Epithelial cell of esophagus (primary cell): ENCODE measurements around the gene ALG5.

ENCODE experiments used
- DNase-seq: peaks from one replicate; pipeline ENCODE4 v3.0.0; 2010; ENCODE audit warnings: low read depth
- H3K4me3 ChIP-seq: 2 replicates; pipeline ENCODE4 v1.5.1; 2011; ENCODE audit warnings: mild to moderate bottlenecking, low read length, control low read depth
- TF ChIP-seq, protein P1 (sequence below): IDR thresholded peaks from 2 replicates; pipeline ENCODE4 v1.5.1; 2011; ENCODE audit warnings: low read depth, mild to moderate bottlenecking, low read length, control low read depth, inconsistent platforms; ENCODE audit not compliant: insufficient read depth; ENCODE audit errors: missing control alignments

ALG5 gene

DNA sequence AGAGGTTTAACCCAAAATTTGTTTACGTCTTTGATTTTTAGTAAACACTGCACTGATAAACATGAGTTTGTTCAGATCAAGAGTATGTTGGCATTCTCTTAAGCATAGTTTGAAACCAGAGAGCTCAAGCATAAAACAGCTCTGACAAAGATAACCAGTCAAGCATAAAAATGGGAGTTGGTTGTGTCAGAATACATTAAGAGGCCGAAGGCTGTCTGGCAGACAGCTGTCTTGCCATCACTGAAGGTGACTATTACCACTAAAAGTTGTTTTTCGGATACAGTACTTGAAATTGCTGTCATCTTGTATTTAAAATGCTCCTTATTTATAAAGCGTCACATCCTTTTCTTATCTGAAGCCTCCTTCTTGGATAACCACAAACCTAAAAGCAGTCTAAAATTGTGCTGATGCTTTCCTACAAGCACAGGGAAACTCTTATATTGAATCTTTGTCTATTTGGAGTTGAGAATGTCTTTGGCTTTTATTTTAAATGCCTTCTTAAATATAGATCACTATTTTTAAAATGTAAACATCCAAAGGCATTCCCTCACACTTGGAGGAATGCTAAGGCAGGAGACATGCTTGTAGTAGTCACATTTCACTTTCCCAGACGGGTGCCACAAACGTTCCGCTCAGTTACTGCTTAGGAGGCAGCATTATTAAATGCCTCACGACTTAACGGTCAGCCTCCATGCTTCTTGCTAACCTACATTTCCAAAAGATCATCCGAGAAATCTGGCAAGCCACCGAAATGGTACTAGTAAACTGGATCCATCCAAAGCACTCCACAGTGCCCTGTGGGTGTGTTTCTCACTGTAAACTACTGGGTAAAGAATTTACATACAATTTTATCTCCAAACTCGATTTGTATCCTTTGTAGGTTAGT lies 80.7 kb downstream of the ALG5 start:
- peak overlapping the region; percentile 56 for H3K4me3 ChIP-seq
- TF ChIP-seq, protein P1, sequence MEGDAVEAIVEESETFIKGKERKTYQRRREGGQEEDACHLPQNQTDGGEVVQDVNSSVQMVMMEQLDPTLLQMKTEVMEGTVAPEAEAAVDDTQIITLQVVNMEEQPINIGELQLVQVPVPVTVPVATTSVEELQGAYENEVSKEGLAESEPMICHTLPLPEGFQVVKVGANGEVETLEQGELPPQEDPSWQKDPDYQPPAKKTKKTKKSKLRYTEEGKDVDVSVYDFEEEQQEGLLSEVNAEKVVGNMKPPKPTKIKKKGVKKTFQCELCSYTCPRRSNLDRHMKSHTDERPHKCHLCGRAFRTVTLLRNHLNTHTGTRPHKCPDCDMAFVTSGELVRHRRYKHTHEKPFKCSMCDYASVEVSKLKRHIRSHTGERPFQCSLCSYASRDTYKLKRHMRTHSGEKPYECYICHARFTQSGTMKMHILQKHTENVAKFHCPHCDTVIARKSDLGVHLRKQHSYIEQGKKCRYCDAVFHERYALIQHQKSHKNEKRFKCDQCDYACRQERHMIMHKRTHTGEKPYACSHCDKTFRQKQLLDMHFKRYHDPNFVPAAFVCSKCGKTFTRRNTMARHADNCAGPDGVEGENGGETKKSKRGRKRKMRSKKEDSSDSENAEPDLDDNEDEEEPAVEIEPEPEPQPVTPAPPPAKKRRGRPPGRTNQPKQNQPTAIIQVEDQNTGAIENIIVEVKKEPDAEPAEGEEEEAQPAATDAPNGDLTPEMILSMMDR = no peak
- DNase-seq = no peak

DNA sequence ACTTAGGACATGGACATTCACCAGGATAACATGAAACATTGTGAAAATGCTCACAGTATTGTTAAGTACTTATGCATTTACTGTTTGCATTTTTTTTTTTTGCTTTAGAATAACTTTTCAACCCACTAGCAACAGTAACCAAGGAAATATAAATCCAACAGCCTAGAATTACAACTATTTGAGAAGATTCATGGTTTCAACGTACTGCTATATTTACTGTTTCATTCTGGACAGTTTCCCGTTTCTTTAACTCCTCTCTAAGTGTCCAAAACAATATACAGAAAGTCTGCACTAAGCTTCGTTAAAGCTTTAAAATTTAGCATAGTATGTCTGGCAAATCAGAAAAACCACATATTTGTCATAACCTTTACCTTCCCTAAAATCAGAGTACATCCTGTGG lies 81.8 kb downstream of the ALG5 start:
- no peak for DNase-seq
- no peak overlapping the region for H3K4me3 ChIP-seq
- TF ChIP-seq, protein P1 = no peak

GRCh38 chr13:36915896-36916640 lies 83.1 kb downstream of the ALG5 start:
- H3K4me3 ChIP-seq = no peak overlapping the region
- TF ChIP-seq, protein P1 = no peak
- no peak for DNase-seq

- TF ChIP-seq, protein P1 = no peak
- no peak overlapping the region for H3K4me3 ChIP-seq
- DNase-seq = no peak
Measured at GRCh38 chr13:36915106-36915505, 84.0 kb downstream of the ALG5 start.

DNA sequence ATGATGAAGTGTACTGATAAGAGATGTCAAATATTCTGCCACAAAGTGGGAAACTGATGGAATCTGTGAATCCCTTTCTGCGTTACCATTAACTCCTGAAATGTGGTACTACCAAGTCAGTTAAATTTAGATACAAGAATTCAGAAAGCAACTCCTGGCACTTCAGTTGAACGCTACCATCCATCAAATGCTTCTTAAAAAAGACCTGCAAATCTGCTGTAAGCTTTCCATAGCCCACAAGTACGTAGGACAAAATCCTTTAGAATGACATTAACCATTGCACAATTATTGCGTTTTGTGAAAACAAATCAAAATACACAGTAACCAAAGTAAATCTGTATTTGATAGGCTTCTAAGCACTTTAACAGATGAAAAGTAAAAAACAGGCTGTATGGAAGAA lies 84.5 kb downstream of the ALG5 start:
- no peak for DNase-seq
- TF ChIP-seq, protein P1 = no peak
- no peak overlapping the region for H3K4me3 ChIP-seq

- TF ChIP-seq, protein P1 = no peak
- no peak overlapping the region for H3K4me3 ChIP-seq
- no peak for DNase-seq
Measured at GRCh38 chr13:36913463-36913862, 85.7 kb downstream of the ALG5 start.
